Activated CD4-positive, CD25-positive, alpha-beta regulatory T cell treated with anti-CD3 and anti-CD28 coated beads, Interleukin-2, amount 50 U/mL, for 16 hours (primary cell): Measurements from ENCODE around the gene FBL.
"Not testable (repeated sequence)": the region's sequence is repeated elsewhere in the genome, so short reads cannot be mapped to it uniquely, and the experiment has no call there.

ENCODE experiments used
- DNase-seq: peaks from one replicate; pipeline ENCODE4 v3.0.0-alpha.2; 2020; ENCODE audit warnings: low read depth, low spot score

Gene FBL

DNA sequence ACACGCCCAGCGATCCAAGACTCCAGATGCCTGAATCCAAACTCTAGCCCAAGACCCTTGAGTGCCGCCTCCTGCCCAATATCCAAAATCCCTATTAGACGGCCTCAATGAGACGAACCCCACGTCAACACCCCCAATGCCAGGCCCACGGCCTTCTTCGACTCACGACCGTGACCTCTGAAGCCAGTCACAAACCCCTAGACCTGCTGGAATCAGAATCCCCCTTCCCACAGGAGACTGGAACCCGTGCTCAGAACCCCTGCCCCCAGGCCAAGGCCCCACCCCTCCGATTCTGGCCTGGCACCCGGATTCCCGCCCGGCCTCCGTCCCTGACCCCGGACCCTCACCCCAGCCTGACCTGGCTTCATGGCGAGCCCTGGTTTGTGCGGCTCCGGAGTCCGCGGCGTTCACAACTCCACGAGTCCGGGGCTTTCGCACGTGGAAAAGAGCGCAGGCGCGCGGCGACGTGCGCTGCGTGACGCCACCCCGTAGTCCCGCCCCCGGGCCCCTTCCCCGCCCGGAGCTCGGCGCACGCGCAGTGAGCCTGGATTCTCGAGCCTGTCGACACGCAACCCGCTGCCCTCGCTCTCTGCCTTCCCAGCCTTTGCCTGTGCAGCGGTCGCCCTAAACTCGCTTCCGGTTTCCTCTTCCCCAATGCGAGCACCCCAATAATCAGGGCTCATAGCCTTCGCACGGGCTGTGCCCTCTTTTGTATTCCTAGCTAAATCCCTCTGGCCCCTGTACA, at the start of gene FBL:
Gene FBL (minus strand): TSS at position 447 of the 745 bp plus-strand sequence. CDS start 79 bp downstream, at position 368.
- DNase-seq: peak; percentile 95

DNA sequence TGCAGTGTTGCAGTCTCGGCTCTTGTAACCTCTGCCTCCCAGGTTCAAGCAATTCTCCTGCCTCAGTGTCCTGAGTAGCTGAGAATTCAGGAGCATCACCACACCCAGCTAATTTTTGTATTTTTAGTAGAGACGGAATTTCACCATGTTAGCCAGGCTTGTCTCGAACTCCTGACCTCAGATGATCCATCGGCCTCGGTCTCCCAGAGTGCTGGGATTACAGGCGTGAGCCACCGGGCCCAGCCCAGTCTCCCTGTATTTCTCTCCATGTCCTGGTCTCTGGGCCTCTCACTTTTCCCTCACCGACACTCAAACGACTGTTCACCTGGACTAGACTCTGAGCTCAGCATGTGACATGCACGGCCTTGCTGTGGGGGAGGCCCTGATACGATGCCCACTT, 48.9 kb upstream of the FBL start:
- not testable (repeated sequence) for DNase-seq

DNA sequence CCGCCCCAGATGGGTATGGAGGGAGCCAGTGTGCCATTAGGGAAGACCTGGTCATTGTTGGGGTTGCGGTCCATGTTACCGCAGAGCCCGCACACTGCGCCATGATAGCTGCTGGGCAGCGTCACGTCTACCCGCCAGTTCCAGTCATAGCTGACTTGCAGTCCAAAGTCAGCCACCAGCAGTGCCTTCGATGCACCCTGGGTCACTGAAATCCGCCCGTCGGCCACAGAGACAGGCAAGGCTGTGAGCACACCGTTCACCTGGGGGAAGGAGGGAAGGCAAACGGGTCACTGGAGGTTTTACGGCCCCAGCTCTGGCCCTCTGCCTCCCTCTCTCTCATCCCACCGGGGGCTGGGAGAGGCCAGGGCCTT, 48.0 kb upstream of the FBL start:
- DNase-seq: not testable (repeated sequence)

DNA sequence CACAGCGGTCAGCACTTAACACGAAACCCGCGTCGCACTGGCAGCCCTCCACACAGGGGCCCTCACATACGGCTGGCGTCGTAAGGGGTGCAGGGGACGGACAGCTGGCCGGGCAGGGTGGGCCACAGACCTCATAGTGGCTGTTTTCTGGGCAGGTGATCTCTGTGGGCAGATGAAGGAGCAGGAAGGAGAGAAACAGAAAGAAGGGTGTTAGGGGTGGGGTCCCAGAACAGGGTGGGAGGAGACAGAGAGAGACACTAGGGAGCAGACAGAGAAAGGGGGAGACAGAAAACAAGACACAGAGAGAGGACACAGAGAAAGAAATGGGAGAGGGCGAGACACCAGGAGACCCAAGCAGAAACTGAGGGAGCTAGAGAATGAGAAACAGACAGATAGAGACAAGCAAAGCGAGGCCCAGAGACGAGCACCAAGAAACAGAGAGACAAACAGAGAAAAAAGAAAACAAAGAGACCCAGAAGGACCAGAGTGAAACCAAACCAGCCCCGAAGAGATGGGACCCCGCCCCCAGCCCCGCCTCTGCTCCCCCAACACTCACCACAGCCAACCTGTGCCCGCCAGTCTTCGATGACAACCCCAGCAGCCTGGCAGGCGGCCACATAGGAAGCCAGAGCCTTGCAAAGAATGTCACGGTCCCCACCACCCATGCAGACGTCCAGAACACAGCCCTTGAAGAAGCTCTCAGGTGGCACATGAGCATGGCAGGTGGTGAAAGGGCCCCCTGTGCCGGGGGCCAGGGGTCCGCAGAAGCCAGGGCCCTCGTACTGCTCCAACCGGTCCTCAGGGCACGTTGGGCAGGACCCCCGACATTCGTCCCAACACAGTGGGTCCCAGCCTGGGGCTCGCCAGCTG, 47.4 kb upstream of the FBL start:
- not testable (repeated sequence) for DNase-seq

DNA sequence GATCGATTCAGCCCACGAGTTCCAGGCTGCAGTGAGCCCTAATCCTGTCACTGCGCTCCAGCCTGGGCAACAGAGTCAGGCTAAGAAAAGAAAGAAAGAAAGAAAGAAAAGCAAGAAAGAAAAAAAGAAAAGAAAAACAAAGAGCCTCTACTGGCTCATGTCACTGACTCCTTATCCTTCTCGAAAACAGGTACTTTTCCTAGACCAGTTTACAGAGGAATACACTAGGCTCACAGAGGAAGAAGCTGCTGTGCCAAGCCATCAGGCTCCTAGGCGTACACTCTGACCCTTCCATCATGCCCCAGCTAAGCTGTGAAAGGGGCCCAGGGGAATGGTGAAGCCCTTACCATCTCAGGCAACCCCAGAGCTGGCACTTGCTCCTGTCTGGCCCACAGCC, 46.3 kb upstream of the FBL start:
- not testable (repeated sequence) for DNase-seq

DNA sequence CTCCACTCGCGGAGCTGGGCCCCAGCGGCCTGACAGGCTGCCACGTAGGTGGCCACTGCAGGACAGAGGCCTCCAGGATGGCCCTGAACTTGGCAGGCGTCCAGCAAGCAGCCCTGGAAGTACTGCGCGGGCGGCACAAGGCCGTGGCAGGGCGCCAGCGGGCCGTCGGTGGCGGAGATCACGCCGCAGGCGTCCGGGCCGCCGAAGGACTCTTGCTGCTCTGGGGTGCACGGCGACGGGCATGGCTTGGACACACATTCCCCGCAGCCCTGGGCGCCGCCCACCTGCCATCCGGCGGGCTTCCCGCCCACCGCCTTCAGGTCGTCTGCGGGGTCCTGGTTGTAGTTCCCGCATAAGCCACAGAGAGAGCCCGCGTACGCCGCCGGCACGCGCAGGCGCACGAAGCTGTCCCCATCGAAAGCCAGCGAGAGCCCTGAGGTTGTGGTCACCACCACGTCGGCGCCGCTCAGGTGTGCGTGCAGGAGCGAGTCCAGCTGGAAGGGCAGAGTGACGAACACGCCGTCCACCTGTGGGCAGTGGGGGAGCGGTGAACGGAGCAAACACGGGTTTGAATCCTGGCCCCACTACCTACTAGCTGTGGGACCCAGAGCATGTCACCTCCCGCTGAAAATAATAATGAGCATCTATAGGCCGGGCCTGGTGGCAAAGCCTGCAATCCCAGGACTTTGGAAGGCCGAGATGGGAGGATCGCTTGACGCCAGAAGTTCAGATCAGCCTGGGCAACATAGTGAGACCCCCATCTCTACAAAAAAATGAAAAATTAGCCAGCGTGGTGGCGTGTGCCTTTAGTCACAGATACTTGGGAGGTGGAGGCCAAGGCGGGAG, 45.7 kb upstream of the FBL start:
- DNase-seq: not testable (repeated sequence)

DNA sequence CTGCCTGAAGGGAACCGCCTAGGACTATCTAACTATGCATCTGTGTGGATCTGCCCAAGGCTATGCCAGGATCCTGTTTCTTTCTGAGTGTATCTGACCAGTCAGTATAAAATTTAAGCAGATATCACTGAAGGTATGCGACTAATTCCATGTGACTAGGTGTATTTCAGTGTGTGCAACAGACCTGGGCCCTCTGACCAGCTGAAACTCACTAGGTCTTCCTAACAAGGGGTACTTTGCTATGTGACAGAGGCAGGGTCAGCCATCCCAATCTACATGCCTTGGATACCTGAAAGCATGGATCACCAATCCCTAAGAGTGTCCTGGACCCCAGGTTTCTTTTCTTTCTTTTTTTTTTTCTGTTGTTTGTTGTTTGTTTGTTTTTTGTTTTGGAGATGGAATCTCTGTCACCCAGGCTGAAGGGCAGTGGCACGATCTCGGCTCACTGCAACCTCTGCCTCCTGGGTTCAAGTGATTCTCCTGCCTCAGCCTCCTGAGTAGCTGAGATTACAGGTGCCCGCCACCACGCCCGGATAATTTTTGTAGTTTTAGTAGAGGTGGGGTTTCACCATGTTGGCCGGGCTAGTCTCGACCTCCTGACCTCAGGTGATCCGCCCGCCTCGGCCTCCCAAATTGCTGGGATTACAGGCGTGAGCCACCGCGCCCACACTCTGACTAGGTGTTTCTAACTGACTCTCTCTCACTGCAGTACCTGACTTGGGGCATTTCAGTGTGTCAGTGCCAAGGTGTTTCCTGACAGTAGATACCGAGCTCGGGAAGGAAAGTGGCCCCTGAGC, 44.8 kb upstream of the FBL start:
- no peak for DNase-seq

DNA sequence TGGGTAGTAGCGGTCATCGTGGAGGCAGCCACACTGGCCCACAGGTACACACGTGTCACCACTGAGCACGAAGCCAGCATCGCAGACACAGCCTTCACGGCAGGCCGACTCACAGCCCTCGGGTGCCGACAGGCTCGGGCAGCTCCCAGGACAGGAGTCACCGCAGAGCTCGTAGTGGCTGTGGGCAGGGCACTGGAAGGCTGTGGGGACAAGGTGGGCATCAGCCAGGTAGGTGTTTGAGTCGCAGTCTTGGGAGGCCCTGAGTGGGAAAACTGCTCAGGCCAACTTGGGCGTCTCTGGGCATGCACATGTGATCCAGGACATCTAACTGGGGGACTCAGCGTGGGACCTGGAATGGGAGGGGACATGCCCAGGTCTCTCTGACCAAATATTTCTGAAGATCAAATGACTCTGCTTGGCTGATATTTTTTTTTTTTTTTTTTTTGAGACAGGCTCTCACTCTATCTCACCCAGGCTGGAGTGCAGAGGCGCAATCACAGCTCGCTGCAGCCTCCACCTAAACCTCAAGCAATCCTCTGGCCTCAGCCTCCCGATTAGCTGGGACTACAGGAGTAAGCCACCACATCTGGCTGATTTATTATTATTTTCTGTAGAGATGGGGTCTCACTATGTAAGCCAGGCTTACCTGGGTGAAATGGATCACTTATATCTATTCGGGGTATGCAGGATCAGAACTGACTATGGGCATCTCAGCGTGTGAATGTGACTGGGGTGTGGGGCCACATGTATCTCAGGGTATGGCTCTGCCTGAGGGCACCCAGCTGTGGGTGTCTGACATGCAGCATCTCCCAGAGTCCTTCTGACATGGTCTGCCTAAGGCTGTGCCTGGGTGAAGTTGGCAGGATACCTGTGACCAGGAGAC, 43.9 kb upstream of the FBL start:
- DNase-seq: not testable (repeated sequence)

DNA sequence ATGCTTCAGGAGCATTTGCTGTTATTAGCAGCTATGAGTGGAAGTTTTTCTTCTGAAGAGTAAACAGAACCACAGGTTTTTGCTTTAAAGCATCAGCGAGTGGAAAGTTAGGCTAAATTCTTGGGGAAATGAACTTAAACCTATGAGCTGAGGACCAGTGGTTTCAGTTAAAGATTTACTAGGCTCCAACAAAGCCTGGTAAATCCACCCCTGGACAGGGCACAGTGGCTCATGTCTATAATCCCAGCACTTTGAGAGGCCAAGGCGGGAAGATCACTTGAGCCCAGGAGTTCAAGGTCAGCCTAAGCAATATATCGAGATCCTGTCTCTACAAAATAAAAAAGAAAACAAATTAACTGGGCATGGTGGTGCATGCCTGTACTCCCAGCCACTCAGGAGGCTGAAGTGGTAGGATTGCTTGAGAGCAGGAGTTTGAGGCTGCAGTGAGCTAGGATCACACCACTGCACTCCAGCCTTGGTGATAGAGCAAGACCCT, 41.3 kb upstream of the FBL start:
- DNase-seq: not testable (repeated sequence)

DNA sequence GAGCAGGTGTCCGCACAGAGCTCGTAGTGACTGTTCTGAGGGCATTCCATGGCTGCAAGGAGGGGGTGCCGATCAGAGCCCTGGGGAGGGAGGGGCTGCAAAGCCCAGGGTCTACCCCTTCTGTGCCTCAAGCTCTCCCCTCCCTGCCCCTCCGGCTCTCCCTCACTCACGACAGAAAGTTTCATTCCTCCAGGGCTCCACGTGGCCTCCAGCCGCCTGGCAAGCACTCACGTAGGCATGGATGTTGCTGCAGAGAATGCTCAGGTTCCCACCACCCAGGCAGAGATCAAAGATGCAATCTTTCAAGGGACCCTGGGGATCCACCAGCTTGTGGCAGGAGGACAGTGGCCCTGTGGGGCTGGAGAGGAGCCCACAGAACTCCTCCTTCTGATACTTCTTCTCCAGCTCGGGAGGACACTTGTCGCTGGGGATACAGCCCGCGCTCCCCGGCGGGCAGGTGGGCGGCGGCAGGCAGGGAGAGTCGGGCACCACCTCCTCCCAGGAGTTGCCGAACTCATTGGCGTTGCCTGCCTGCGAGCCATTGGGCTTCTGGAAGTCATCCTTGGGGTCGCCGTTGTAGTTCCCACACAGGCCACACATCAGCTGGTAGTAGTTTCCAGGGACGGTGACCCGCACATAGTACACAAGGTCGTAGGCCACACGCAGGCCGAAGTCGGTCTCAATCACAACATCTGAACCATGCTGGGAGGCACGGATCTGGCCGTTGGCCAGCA, 39.8 kb upstream of the FBL start:
- DNase-seq: not testable (repeated sequence)

DNA sequence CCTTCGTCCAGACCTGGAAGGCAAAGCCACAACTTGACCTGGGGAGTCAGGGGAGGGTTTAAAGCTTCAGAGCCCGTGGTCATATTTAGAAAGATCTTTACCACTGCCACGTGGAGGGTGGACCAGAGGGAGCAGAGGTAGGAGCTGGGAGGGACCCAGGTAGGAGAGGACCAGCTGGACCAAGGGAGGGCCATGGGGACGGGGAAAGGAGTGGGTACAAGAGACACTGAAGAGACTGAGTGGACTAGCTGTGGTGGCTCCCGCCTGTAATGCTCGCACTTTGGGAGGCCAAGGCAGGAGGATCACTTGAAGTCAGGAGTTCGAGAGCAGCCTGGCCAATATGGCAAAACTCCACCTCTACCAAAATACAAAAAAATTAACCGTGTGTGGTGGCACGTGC, 38.5 kb upstream of the FBL start:
- not testable (repeated sequence) for DNase-seq

DNA sequence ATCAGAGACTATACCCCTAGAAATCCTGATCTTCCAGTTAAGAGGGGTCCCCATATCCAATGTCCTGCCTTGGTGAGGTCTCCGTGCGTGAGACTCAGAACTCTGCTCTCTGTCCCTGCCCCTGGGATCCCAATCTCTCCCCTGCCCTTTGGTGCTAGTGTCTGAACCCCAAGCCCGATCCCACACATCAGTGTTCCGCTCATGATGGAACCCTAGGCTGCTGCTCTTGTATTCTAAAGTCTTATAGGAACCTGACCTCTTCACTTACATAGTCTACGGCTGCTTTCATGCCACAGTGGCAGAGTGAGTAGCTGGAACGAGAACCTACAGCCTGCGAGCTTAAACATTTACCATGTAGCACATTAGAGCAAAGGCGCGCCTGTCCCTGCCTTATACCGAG, 36.5 kb upstream of the FBL start:
- DNase-seq: not testable (repeated sequence)

DNA sequence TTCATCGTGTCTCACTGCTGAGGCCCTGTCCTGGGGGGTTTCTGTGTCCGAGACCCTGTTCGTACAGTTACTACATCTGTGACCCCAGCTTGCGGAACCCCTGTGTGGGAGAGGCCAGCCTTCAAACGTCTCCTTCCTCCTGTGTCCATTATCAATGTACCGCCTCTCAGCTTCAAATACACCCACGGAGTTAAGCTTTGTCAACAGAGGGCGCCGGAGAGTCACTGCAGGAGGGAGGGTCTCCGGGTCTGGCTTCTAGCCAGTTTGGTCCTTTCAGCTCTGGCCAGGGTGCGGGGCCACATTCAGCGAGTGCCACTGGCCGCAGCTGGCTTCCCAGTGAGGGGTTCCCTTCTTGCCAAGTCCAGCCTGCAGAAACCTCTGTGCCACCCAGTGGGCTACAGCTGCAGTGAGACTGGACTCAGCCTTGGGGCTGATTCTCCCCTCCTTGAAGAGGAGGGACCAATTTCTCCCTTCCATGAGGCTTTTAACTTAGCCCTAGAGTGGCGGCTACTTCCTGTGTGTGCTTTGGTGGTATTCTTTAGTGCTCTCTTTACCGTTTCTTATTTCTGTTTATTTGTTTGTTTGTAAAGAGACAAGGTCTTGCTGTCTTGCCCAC, 35.4 kb upstream of the FBL start:
- DNase-seq: not testable (repeated sequence)

DNA sequence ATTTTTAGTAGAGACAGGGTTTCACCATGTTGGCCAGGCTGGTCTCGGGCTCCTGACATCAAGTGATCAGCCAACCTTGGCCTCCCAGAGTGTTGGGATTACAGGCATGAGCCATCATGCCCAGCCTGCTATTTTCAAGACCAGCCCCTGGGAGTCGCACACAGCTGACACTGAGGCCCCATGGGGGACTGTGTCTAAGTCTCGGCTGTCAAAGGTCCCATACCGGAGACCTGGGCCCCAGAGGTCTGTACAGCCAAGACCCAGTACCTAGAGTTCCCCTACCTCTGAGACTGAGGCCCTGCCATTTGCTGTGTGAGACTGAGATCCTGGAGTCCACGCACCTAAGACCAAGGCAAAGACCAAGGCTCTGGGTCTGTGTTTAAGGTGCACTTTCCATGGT, 34.1 kb upstream of the FBL start:
- not testable (repeated sequence) for DNase-seq

DNA sequence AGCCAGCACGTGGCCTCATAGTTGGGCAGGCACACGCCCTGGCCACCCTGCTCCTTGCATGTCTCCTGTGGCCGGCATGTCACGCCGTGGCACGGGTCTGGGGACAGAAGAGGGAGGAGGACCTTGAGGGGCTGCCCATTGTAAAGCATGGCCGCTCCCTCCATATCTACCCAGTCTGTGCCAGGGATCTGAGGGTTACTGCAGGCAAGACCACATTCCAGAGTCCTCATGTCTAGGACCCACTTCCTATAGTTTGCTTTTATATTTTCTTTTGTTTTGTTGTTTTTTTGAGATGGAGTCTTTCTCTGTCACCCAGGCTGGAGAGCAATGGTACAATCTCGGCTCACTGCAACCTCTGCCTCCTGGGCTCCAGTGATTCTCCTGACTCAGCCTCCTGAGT, 33.6 kb upstream of the FBL start:
- not testable (repeated sequence) for DNase-seq

DNA sequence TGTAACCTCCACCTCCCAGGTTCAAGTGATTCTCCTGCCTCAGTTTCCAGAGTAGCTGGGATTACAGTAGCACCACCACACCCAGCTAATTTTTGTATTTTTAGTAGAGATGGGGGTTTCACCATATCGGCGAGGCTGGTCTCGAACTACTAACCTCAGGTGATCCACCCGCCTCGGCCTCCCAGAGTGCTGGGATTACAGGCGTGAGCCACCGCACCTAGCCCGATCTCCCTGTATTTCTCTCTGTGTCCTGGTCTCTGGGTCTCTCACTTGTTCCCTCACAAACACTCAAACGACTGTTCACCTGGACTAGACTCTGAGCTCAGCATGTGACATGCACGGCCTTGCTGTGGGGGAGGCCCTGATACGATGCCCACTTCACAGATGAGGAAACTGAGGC, 32.7 kb upstream of the FBL start:
- not testable (repeated sequence) for DNase-seq

DNA sequence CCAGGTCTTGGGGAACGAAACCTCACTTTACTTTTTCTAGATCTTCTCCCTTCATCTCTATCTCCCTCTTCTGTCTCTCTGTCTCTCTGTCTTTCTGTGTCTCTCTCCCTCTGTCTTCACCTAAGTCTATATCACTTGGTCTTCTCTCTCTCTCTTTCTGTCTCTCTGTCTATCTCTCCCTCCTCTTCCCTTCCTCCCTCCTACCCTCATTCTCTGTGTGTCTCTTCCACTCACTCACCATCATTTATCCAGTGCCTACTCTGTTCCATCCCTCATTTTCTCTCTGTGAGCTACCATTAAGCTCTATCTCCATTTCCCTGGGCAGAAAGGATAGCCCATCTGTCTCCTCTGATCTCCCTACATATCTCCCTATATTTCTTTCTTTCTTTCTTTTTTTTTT, 32.2 kb upstream of the FBL start:
- no peak for DNase-seq

DNA sequence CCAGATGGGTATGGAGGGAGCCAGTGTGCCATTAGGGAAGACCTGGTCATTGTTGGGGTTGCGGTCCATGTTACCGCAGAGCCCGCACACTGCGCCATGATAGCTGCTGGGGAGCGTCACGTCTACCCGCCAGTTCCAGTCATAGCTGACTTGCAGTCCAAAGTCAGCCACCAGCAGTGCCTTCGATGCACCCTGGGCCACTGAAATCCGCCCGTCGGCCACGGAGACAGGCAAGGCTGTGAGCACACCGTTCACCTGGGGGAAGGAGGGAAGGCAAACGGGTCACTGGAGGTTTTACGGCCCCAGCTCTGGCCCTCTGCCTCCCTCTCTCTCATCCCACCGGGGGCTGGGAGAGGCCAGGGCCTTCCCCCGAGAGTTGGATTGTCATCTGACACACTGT, 31.8 kb upstream of the FBL start:
- DNase-seq: not testable (repeated sequence)

DNA sequence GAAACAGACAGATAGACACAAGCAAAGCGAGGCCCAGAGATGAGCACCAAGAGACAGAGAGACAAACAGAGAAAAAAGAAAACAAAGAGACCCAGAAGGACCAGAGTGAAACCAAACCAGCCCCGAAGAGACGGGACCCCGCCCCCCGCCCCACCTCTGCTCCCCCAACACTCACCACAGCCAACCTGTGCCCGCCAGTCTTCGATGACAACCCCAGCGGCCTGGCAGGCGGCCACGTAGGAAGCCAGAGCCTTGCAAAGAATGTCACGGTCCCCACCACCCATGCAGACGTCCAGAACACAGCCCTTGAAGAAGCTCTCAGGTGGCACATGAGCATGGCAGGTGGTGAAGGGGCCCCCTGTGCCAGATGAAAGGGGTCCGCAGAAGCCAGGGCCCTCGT, 31.3 kb upstream of the FBL start:
- DNase-seq: not testable (repeated sequence)
